ENCODE measurements around the gene BCAS3.

The BCAS3 gene

GRCh38 chr17:61200339-61200715, 522.7 kb downstream of the BCAS3 start:
- no peak for DNase-seq (ENCODE audit: low spot score)

- no peak for DNase-seq (ENCODE audit: low spot score)
Measured at GRCh38 chr17:61201211-61201610, 523.6 kb downstream of the BCAS3 start.

GRCh38 chr17:61202564-61202963, 524.9 kb downstream of the BCAS3 start:
- DNase-seq (ENCODE audit: low spot score), result no peak

DNA sequence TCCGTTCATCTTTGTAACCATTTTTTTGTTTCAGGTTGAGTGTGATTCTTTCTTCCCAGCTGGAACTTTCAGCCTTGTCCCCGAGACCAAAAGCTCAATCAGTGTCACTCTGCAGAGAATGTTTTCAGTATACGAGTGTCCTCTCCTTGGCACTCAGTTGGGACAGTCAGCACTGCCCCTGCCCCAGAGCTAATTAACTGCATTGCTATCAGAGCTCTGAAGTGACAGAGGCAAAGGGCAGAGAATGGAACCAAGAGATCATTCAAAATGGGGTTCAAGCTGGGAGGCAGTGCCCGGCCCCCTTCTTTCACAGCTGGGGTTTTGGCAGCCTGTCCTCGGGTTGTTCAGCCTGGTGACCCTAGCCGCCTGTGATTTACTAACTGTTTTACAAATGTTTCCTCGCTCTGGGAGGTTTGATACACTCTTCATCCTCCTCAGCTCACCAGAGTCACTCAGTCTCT, 526.0 kb downstream of the BCAS3 start:
- DNase-seq (ENCODE audit: low spot score), result no peak

DNA sequence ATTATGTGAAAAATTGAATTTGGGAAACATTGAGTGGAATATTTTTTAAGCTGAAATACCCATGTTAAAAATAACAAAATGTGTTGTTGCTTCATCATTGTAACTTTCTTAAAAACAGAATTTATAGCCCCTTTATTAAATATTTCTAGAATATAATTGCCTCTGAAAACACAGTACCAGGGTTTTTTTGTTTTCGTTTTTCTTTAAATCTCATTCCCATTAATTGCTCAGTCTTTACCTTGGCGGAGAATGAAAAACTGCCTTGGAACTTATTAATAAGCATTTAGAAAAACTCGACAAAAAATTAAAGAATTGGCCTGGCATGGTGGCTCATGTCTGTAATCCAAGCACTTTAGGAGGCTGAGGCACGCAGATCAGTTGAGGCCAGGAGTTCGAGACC, 526.8 kb downstream of the BCAS3 start:
- DNase-seq (ENCODE audit: low spot score), result no peak

DNA sequence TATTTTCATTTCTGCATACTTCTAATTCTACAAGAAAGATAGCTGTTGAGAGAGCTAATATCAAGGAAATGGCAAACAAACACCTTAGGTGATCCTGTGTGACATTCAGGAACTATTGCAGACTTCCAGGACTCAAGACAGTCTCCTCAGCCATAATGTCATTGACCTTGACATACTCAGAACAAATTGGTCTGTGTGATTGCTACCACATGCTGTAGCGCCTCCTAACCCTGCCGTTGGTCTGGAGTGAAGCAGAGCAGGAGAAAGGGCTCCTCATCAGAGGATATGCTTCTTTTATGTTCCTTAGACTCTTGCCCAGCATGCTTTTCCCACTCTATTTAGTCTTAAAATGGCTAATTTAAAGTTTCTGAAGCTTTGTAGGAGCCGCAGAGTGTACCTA, 527.8 kb downstream of the BCAS3 start:
- DNase-seq (ENCODE audit: low spot score), result no peak

DNA sequence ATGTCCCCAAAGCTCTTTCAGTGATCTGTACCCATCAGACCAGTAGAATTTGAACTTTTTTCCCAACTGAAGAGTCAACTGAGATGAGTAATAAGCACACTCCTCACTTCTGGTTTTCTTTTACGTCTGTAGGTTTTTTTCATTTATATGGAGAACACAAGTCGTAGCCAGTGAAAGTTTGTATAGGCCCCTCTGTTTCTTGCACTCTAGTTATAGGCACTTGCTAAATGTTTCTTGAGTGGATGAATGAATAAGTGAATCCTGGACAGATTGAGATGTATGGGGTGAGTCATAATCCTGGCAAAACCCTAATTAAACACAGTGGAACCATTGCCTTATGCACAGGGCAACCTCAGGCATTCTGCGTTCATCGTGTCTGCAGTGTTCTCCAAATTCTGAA, 528.3 kb downstream of the BCAS3 start:
- DNase-seq (ENCODE audit: low spot score), result no peak

DNA sequence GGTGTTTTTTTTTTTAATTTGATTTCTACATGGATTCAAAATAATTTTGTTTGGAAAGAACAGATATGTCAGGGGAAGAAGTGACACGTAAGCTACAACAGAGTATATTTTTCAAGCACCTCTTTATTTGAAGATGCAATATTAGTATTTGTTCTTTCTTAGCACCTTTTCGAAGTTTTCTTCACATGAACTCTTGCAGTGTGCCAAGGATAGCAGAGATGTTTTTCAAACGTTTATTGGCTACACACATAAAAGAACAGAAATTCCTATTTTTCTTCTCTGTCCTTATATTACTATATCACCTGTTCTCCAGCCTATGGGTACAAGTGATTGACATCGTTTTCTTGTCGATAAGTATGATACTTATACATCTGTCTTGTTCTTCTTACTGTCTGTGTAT, 529.3 kb downstream of the BCAS3 start:
- no peak for DNase-seq (ENCODE audit: low spot score)

DNA sequence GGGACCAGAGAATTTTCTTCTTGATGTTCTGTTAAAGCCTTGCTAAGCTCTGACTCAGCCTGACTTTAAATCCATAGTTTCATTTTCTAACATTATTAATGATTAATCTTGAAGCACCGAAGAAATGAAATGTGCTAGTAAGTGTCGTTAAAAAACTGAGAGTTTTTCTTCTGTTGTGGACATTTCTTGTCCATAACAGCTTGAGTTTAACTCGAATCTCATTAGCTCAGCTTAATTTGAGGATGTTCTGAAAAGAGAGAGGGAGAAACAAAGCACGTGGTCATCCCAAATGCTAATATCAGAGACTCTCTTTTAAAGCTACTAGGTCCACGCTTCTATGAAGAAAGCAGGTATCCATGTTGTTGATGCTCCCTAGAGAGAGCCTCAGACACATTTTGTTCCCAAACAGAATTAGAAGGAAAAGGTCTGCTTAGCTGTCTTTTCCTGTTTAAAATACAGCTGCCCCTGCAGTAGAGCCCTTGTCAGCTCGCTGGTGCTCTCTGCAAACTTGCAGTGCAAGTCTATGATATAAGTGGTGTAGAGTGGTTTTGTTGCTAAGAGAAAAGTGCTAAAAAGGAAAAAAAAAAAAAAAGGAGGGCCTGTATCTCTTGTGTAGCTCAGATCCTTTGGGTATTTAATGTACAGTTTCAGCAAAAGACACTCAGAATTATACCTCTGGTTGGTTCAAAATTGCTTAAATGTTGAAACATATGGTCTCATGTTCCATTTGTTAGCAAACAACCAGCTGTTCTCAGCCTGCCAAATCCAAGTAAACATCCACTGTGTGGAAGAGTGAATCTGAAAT, 530.9 kb downstream of the BCAS3 start:
- no peak for DNase-seq (ENCODE audit: low spot score)

GRCh38 chr17:61209106-61209439, 531.4 kb downstream of the BCAS3 start:
- DNase-seq (ENCODE audit: low spot score), result no peak

DNA sequence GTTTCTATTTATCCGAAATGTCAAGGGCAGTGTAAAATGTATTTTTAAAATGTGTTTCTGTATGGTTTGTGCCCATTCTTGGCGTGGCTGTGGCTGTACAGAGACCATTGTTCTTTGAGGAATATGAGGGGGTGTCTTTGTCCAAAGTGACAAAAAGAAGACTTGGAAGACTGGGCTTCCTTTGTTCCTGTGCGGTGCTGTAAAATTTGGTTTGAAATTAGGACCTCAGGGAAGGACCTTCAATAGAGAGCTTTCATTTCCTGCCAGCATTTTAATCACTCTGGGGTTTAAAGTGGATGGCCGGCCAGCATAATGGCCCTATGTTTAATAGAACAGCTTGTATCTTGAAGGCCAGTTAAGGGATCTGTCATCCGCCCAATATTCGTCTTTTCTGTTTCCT, 531.9 kb downstream of the BCAS3 start:
- no peak for DNase-seq (ENCODE audit: low spot score)

GRCh38 chr17:61211236-61211635, 533.6 kb downstream of the BCAS3 start:
- no peak for DNase-seq (ENCODE audit: low spot score)

GRCh38 chr17:61212655-61213054, 535.0 kb downstream of the BCAS3 start:
- no peak for DNase-seq (ENCODE audit: low spot score)

- DNase-seq (ENCODE audit: low spot score), result no peak
Measured at GRCh38 chr17:61214753-61215152, 537.1 kb downstream of the BCAS3 start.

- no peak for DNase-seq (ENCODE audit: low spot score)
Measured at GRCh38 chr17:61216066-61216465, 538.4 kb downstream of the BCAS3 start.

GRCh38 chr17:61217878-61218437, 540.3 kb downstream of the BCAS3 start:
- no peak for DNase-seq (ENCODE audit: low spot score)

DNA sequence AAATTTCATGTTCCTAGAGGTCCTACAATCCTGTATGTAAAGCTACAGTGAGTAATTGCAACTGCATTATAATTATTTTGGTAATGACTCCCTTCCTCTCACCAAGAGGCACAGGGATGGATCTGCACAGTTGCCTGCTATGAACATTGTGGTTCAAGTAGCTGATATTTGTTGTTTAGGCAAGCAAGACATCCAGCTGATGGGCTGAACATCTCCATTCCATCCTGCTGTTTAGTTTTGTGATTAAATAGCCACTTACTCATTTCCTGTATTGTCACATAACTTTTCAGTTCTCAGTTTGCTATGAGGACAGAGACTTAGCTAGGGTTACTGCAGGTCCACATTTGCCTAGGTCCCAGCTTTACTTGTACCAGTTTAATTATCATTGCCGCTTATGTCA, 540.8 kb downstream of the BCAS3 start:
- DNase-seq (ENCODE audit: low spot score), result no peak

DNA sequence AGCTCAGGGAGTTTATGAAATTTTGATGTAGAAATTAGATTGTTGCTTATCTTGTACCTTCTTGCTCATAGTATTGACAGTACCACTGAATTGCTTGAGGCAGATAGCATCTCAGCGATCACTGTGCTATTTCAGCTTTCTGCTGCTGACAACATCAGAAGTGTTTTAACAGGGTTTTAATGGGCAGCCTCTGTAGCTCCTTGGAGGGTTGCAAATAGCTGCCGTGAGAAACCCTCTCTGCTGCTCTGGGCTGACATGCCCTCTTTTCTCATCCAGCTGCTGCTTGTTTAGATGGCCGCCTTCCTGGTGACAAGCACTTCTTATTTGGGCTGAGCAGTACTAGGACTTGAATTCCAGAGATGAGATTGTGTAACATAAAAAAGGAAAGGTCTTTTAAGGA, 541.8 kb downstream of the BCAS3 start:
- no peak for DNase-seq (ENCODE audit: low spot score)

DNA sequence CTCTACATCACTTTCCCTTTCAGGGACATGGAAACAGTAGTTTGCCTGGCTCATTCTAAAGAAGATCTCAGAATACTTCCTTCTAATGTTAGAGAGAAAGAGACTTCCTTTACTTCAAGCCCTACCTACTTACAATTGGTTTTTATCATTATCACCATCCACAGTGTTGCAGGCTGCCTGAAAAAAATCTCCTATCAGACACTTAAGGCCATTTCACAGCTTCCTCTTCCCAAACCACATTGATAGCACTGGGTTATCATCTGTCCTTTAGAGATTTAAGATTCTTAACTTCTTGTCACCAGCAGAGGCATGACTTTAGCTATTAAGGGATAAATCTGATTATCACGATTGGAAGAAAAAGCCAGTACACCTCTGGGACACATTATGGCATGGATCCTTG, 543.5 kb downstream of the BCAS3 start:
- no peak for DNase-seq (ENCODE audit: low spot score)

GRCh38 chr17:61221597-61222471, 544.2 kb downstream of the BCAS3 start:
- DNase-seq (ENCODE audit: low spot score), result no peak

DNA sequence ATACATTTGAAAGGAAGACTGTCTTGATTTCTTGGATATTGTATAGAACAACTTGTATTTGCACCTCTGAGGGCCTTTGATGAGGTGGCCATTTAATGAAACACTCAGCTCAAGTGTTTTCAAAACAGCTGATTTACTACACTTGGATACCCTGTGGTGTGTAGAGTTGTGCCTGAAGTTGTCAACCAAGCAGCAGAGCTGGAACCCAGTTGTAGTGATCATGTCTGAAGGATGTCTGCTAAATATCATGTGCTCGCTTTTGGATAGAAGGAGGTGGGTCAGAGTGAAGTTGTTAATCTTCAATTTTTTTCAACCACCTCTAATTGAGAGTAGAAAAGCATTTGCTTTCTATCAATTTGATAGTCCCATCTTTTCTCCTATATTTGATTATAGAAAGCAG, 546.1 kb downstream of the BCAS3 start:
- no peak for DNase-seq (ENCODE audit: low spot score)

DNA sequence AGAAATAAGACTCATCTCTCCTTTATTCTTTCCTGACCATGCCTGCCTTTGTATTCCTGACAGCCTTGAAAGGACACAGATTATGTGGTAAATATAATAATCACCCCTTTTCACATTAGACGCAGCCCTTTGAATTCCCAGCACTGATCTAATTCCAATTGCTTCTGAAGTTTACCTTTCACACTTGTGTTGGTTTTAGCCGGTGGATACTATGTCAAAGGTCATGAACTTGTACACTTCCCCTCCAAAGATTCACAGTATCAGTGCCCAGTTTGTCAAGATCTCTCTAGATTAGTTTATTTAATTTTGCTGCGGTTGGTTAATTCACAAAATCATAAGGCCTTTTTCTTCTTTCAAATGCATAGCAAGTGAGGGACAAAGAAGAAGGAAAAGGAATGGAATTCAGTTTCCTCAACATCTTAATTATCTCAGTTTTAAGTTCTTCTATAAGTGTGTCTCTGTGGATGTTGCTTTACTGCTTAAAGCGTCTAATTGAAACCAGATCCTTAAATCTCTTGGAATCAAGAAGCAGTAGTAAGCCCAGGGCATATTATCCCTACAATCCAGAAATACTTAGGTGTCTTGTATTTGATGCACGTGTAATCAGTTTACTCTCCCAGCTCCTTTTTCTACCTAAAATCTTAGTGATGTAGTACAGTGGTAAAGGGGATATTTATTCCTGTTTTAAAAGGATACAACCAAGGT, 547.7 kb downstream of the BCAS3 start:
- DNase-seq (ENCODE audit: low spot score), result no peak

GRCh38 chr17:61227866-61228265, 550.2 kb downstream of the BCAS3 start:
- no peak for DNase-seq (ENCODE audit: low spot score)
